Fibroblast of lung (primary cell): Measurements from ENCODE around the gene AMPD2.

Experiments used
- CTCF ChIP-seq, 2 donors: IDR thresholded peaks in 1 of 2; conservative IDR thresholded peaks in 1 of 2; 1 replicate in 1 of 2; 2 replicates in 1 of 2; pipeline ENCODE4 v1.5.1; 2011 to 2012; ENCODE audit warnings: low read length in 2 of 2, control low read depth in 1 of 2, inconsistent platforms in 1 of 2, low read depth in 1 of 2, mild to moderate bottlenecking in 1 of 2
- EZH2 ChIP-seq: IDR thresholded peaks from 2 replicates; pipeline ENCODE4 v1.5.1; 2012; ENCODE audit warnings: low read length, control low read depth, mild to moderate bottlenecking; ENCODE audit errors: missing control alignments

- TF ChIP-seq CTCF (conservative IDR thresholded peaks at IDR 0.05 in 1 of 2, IDR thresholded peaks at IDR 0.05 in 1 of 2; ENCODE audit: low read depth in 1 of 2, low read length in 2 of 2) = no peak
- no peak for TF ChIP-seq EZH2
Measured at GRCh38 chr1:109659997-109660690, 40.5 kb downstream of the AMPD2 start.
